A549 (cell line): ENCODE results near the gene PLA2G10. TPM values are rescaled to one million over a fixed set of nuclear protein-coding genes. Genes with fewer than 3 reads are reported as not detected.

ENCODE experiments used
- ATAC-seq, 2 experiments: fragments of 200-7000 bp in 1 of 2; fragments of >200 bp in 1 of 2; cut with Nextera tagmentation in 1 of 2; cut with Tn5 transposase in 1 of 2; 3 replicates each; pipeline versions ENCODE4 v1.8.0 to v1.9.1; 2018 to 2020; ENCODE audit warnings: mild to moderate bottlenecking in 1 of 2, moderate library complexity in 1 of 2
- CTCF ChIA-PET: fragments of 300-600 bp; sonication (Branson Sonifier 250); formaldehyde crosslinking; extraction: SDS; loops from one replicate; lab custom pipeline; 2021; ENCODE audit warnings: antibody characterized with exemption, inconsistent platforms; lab: Yijun Ruan, JAX
- POLR2A ChIA-PET: fragments of 350-600 bp; formaldehyde crosslinking; extraction: SDS; loops from one replicate; lab custom pipeline; 2021; ENCODE audit warnings: antibody characterized with exemption, inconsistent platforms; lab: Yijun Ruan, JAX
- DNase-seq, 2 experiments: peaks; one replicate each; pipeline versions ENCODE4 v3.0.0 to v3.0.0-alpha.2; 2011 to 2016; ENCODE audit warnings: low read depth in 1 of 2, low spot score in 1 of 2
- FAIRE-seq: peaks from 2 replicates; lab custom pipeline; 2011; peaks lifted over from hg19 to GRCh38; lab: Jason Lieb, UNC
- H3K27ac ChIP-seq, 2 experiments: fragments of >200 bp; sonication (Bioruptor Twin); formaldehyde crosslinking; 3 replicates each; pipeline ENCODE4 v1.5.1; 2016 to 2017
- H3K4me1 ChIP-seq: fragments of >200 bp; sonication (Bioruptor Twin); formaldehyde crosslinking; 3 replicates; pipeline ENCODE4 v1.6.1; 2016
- H3K4me2 ChIP-seq: fragments of >200 bp; sonication (Bioruptor Twin); formaldehyde crosslinking; 3 replicates; pipeline ENCODE4 v1.6.1; 2016
- H3K4me3 ChIP-seq: fragments of >200 bp; sonication (Bioruptor Twin); formaldehyde crosslinking; 3 replicates; pipeline ENCODE4 v1.5.1; 2016
- H3K9me3 ChIP-seq: fragments of >200 bp; sonication (Bioruptor Twin); formaldehyde crosslinking; 3 replicates; pipeline ENCODE4 v1.6.1; 2016
- BHLHE40 ChIP-seq: IDR thresholded peaks from 2 replicates; pipeline ENCODE4 v1.6.1; 2012; ENCODE audit warnings: low read depth, low read length, inconsistent platforms
- CEBPB ChIP-seq, 2 experiments: fragments of >200 bp in 1 of 2; sonication (Bioruptor Twin) in 1 of 2; formaldehyde crosslinking in 1 of 2; IDR thresholded peaks; 2 replicates each; pipeline ENCODE4 v1.6.1; 2012 to 2016
- EHF ChIP-seq: fragments of 250-450 bp; sonication (Bioruptor Pico); IDR thresholded peaks from 2 replicates; pipeline ENCODE4 v1.5.0; 2020; ENCODE audit warnings: mild to moderate bottlenecking
- FOSL2 ChIP-seq, 2 experiments: fragments of 450-650 bp in 1 of 2; fragments of >200 bp in 1 of 2; sonication (Bioruptor Twin) in 1 of 2; formaldehyde crosslinking; IDR thresholded peaks; 2 replicates each; pipeline versions ENCODE4 v1.5.0 to v1.6.1; 2016 to 2020; ENCODE audit warnings: mild to moderate bottlenecking in 1 of 2, moderate library complexity in 1 of 2
- HDAC2 ChIP-seq: fragments of 200-600 bp; sonication (generic); IDR thresholded peaks from 2 replicates; pipeline ENCODE4 v1.6.1; 2016
- HOXA7 ChIP-seq: fragments of 250-450 bp; sonication (Bioruptor Pico); IDR thresholded peaks from 2 replicates; pipeline ENCODE4 v1.5.0; 2020; ENCODE audit warnings: mild to moderate bottlenecking, moderate library complexity
- KDM1A ChIP-seq: fragments of 200-600 bp; sonication (generic); IDR thresholded peaks from 2 replicates; pipeline ENCODE4 v1.6.1; 2016; ENCODE audit warnings: low read depth, mild to moderate bottlenecking
- NR3C1 ChIP-seq: fragments of >200 bp; sonication (Bioruptor Twin); formaldehyde crosslinking; IDR thresholded peaks from 3 replicates; pipeline ENCODE4 v1.6.1; 2017
- PHF8 ChIP-seq: fragments of 200-600 bp; sonication (generic); IDR thresholded peaks from 2 replicates; pipeline ENCODE4 v1.6.1; 2016; ENCODE audit warnings: low read depth, mild to moderate bottlenecking, antibody characterized with exemption, moderate library complexity, borderline replicate concordance
- RCOR1 ChIP-seq: fragments of 150-350 bp; IDR thresholded peaks from 2 replicates; pipeline ENCODE4 v1.6.1; 2014; ENCODE audit warnings: antibody characterized with exemption, low read length, low read depth
- RFX5 ChIP-seq: fragments of 450-650 bp; IDR thresholded peaks from 2 replicates; pipeline ENCODE4 v1.7.1; 2014; ENCODE audit warnings: antibody characterized with exemption, mild to moderate bottlenecking, moderate library complexity
- RNF2 ChIP-seq: fragments of 200-600 bp; sonication (generic); IDR thresholded peaks from 2 replicates; pipeline ENCODE4 v1.6.1; 2016; ENCODE audit warnings: low read depth, mild to moderate bottlenecking, antibody characterized with exemption, moderate library complexity, borderline replicate concordance
- SMC3 ChIP-seq: fragments of >200 bp; sonication (Bioruptor Twin); formaldehyde crosslinking; IDR thresholded peaks from 3 replicates; pipeline ENCODE4 v1.6.1; 2018; ENCODE audit warnings: inconsistent platforms
- SREBF2 ChIP-seq: fragments of 450-650 bp; IDR thresholded peaks from 2 replicates; pipeline ENCODE4 v1.6.1; 2014; ENCODE audit warnings: mild to moderate bottlenecking, moderate library complexity
- ZC3H11A ChIP-seq: fragments of 450-650 bp; IDR thresholded peaks from 2 replicates; pipeline ENCODE4 v1.6.1; 2014; ENCODE audit warnings: antibody characterized with exemption, mild to moderate bottlenecking
- WGBS: methylation state at CpG from one replicate; pipeline ENCODE4 v1.1.6; 2017; ENCODE audit errors: missing lambda C conversion rate; 5-methylcytosine and 5-hydroxymethylcytosine counted together
- polyA plus RNA-seq, 4 experiments: library from polyadenylated mRNA; depleted of rRNA in 3 of 4; stranded (reverse); fragments of >200 nt; fragmentation: RNase III in 1 of 4; extraction: RNeasy Plus Mini Kit Qiagen cat#74134 plus additional on column Dnase treatment in 1 of 4; gene quantifications; 2 replicates in 3 of 4; 3 replicates in 1 of 4; pipeline ENCODE4 v1.2.3, GENCODE V29; 2011 to 2017
- small RNA-seq, 6 experiments: library from RNA; depleted of rRNA; stranded (forward); fragments of <200 nt; gene quantifications; one replicate each; pipeline ENCODE3, GENCODE V24; 2012
- TF ChIP-seq, protein P1 (sequence below): fragments of >200 bp; sonication (Bioruptor Twin); formaldehyde crosslinking; IDR thresholded peaks from 3 replicates; pipeline ENCODE4 v1.5.1; 2016
- TF ChIP-seq, protein P2 (sequence below): fragments of 450-650 bp; IDR thresholded peaks from 2 replicates; pipeline ENCODE4 v1.6.1; 2014; ENCODE audit warnings: antibody characterized with exemption

PLA2G10 gene
- polyA plus RNA-seq, 2 of the 4 experiments (the other 2 are of a cell fraction): 0.52 to 0.70 TPM

DNA sequence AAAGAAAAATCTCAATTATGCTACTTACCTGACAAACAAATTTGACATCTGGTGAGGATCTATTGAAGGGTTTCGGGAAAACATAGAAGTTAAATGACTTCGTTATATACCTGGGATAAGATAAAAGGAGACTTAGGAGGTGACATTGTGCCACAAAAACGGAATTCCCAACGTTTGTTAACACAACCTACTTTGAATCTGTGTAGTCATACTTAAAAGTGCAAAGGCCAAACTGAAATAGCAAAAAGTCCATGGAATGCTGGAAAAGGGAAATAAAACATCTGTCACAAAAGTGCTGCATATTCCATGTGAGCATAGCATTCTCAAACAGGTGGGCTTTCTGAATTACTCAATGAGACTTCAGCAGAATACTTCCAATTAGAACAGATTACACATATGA is 67.0 kb downstream of the PLA2G10 start:
- Histone ChIP-seq H3K27ac (no peak overlapping the region), H3K4me2 (no peak overlapping the region), H3K4me3 (no peak overlapping the region), H3K4me1 (peaks cover 25% of the 10 kb centered on the region), H3K9me3 (no peaks in the 10 kb centered on the region)
- POLR2A ChIA-PET: no interaction called here
- CTCF ChIA-PET: no interaction called here
- 86% methylated on average over 4 of the region's 4 CpGs for WGBS
- no peak for FAIRE-seq
- ATAC-seq: no peak
- TF ChIP-seq SREBF2: no peak
- no peak for TF ChIP-seq FOSL2 (IDR thresholded peaks at IDR 0.05)
- TF ChIP-seq FOSL2 (CRISPR knock-in tag; IDR thresholded peaks at IDR 0.05): no peak
- TF ChIP-seq, protein P1, sequence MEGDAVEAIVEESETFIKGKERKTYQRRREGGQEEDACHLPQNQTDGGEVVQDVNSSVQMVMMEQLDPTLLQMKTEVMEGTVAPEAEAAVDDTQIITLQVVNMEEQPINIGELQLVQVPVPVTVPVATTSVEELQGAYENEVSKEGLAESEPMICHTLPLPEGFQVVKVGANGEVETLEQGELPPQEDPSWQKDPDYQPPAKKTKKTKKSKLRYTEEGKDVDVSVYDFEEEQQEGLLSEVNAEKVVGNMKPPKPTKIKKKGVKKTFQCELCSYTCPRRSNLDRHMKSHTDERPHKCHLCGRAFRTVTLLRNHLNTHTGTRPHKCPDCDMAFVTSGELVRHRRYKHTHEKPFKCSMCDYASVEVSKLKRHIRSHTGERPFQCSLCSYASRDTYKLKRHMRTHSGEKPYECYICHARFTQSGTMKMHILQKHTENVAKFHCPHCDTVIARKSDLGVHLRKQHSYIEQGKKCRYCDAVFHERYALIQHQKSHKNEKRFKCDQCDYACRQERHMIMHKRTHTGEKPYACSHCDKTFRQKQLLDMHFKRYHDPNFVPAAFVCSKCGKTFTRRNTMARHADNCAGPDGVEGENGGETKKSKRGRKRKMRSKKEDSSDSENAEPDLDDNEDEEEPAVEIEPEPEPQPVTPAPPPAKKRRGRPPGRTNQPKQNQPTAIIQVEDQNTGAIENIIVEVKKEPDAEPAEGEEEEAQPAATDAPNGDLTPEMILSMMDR: no peak
- no peak for TF ChIP-seq RFX5
- TF ChIP-seq RNF2: no peak
- TF ChIP-seq RCOR1: no peak
- no peak for TF ChIP-seq CEBPB (IDR thresholded peaks at IDR 0.05)
- no peak for TF ChIP-seq HOXA7
- no peak for TF ChIP-seq HDAC2
- no peak for TF ChIP-seq NR3C1
- no peak for TF ChIP-seq ZC3H11A
- TF ChIP-seq SMC3: no peak
- TF ChIP-seq EHF (CRISPR knock-in tag): no peak
- no peak for TF ChIP-seq KDM1A
- TF ChIP-seq BHLHE40: no peak
- TF ChIP-seq, protein P2, sequence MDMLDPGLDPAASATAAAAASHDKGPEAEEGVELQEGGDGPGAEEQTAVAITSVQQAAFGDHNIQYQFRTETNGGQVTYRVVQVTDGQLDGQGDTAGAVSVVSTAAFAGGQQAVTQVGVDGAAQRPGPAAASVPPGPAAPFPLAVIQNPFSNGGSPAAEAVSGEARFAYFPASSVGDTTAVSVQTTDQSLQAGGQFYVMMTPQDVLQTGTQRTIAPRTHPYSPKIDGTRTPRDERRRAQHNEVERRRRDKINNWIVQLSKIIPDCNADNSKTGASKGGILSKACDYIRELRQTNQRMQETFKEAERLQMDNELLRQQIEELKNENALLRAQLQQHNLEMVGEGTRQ: no peak
- no peak for TF ChIP-seq PHF8
- DNase-seq: no peak

Small RNA genes within 50 kb of the gene (small RNA-seq; reads per million reads assigned to genes)
- gene RNU7-125P: 0 reads per million in 6 experiments

Other genes with a start within 250 kb of the PLA2G10 start
- 58.6 and 86.7 TPM in 2 replicates for gene PARN, start 64.0 kb downstream of the PLA2G10 start, polyA plus RNA-seq (2011; rRNA removed)
- gene PARN, start 64.0 kb downstream of the PLA2G10 start, polyA plus RNA-seq (2017; fragmentation: RNase III; extraction: RNeasy Plus Mini Kit Qiagen cat#74134 plus additional on column Dnase treatment): 40.0 to 41.6 TPM (median 40.8 TPM) in 3 replicates
- 93.3 and 93.7 TPM in 2 replicates for gene BFAR, start 61.4 kb downstream of the PLA2G10 start, polyA plus RNA-seq (2011; rRNA removed)
- 68.2 to 74.8 TPM (median 70.9 TPM) in 3 replicates for gene BFAR, start 61.4 kb downstream of the PLA2G10 start, polyA plus RNA-seq (2017; fragmentation: RNase III; extraction: RNeasy Plus Mini Kit Qiagen cat#74134 plus additional on column Dnase treatment)
- gene NPIPA3, start 9.1 kb upstream of the PLA2G10 start, polyA plus RNA-seq (2011; rRNA removed): 1.3 and 2.5 TPM in 2 replicates
- 0.94 to 2.2 TPM (median 1.3 TPM) in 3 replicates for gene NPIPA3, start 9.1 kb upstream of the PLA2G10 start, polyA plus RNA-seq (2017; fragmentation: RNase III; extraction: RNeasy Plus Mini Kit Qiagen cat#74134 plus additional on column Dnase treatment)
- gene NPIPA2, start 48.2 kb upstream of the PLA2G10 start, polyA plus RNA-seq (2011; rRNA removed): 0.85 and 1.8 TPM in 2 replicates
- gene NPIPA2, start 48.2 kb upstream of the PLA2G10 start, polyA plus RNA-seq (2017; fragmentation: RNase III; extraction: RNeasy Plus Mini Kit Qiagen cat#74134 plus additional on column Dnase treatment): 1.1 to 3.7 TPM (median 2.3 TPM) in 3 replicates
- 107 and 134 TPM in 2 replicates for gene NOMO1, start 139.4 kb upstream of the PLA2G10 start, polyA plus RNA-seq (2011; rRNA removed)
- 84.3 to 90.4 TPM (median 88.5 TPM) in 3 replicates for gene NOMO1, start 139.4 kb upstream of the PLA2G10 start, polyA plus RNA-seq (2017; fragmentation: RNase III; extraction: RNeasy Plus Mini Kit Qiagen cat#74134 plus additional on column Dnase treatment)
- 55.6 and 62.7 TPM in 2 replicates for gene NPIPA1, start 243.1 kb upstream of the PLA2G10 start, polyA plus RNA-seq (2011; rRNA removed)
- gene NPIPA1, start 243.1 kb upstream of the PLA2G10 start, polyA plus RNA-seq (2017; fragmentation: RNase III; extraction: RNeasy Plus Mini Kit Qiagen cat#74134 plus additional on column Dnase treatment): 55.4 to 61.2 TPM (median 59.9 TPM) in 3 replicates